ENCODE measurements around the gene CRYBG1.

The CRYBG1 gene

GRCh38 chr6:106426250-106426970 is 65.9 kb downstream of the CRYBG1 start:
- H3K4me1 Mint-ChIP-seq (ENCODE audit: low read depth): no peaks in the 10 kb centered on the region
- H3K27ac Mint-ChIP-seq: no peak overlapping the region
- no peaks in the 10 kb centered on the region for H3K9me3 Mint-ChIP-seq (ENCODE audit: low read depth)
- no peak overlapping the region for H3K4me3 Mint-ChIP-seq
- H3K27me3 Mint-ChIP-seq: no peaks in the 10 kb centered on the region
- H3K36me3 Mint-ChIP-seq: no peaks in the 10 kb centered on the region

GRCh38 chr6:106430466-106430865 is 69.9 kb downstream of the CRYBG1 start:
- H3K27me3 Mint-ChIP-seq: no peaks in the 10 kb centered on the region
- H3K36me3 Mint-ChIP-seq: no peaks in the 10 kb centered on the region
- no peak overlapping the region for H3K27ac Mint-ChIP-seq
- no peak overlapping the region for H3K4me3 Mint-ChIP-seq
- no peaks in the 10 kb centered on the region for H3K9me3 Mint-ChIP-seq (ENCODE audit: low read depth)
- H3K4me1 Mint-ChIP-seq (ENCODE audit: low read depth): no peaks in the 10 kb centered on the region

GRCh38 chr6:106431405-106431804 is 70.9 kb downstream of the CRYBG1 start:
- no peaks in the 10 kb centered on the region for H3K4me1 Mint-ChIP-seq (ENCODE audit: low read depth)
- no peak overlapping the region for H3K4me3 Mint-ChIP-seq
- no peak overlapping the region for H3K27ac Mint-ChIP-seq
- no peaks in the 10 kb centered on the region for H3K36me3 Mint-ChIP-seq
- H3K27me3 Mint-ChIP-seq: no peaks in the 10 kb centered on the region
- no peaks in the 10 kb centered on the region for H3K9me3 Mint-ChIP-seq (ENCODE audit: low read depth)

GRCh38 chr6:106431972-106432371 is 71.5 kb downstream of the CRYBG1 start:
- H3K9me3 Mint-ChIP-seq (ENCODE audit: low read depth): no peaks in the 10 kb centered on the region
- H3K4me3 Mint-ChIP-seq: no peak overlapping the region
- no peaks in the 10 kb centered on the region for H3K27me3 Mint-ChIP-seq
- no peaks in the 10 kb centered on the region for H3K36me3 Mint-ChIP-seq
- H3K4me1 Mint-ChIP-seq (ENCODE audit: low read depth): no peaks in the 10 kb centered on the region
- no peak overlapping the region for H3K27ac Mint-ChIP-seq

- Mint-ChIP-seq H3K36me3 (no peaks in the 10 kb centered on the region), H3K4me3 (no peak overlapping the region), H3K27ac (no peak overlapping the region), H3K4me1 (ENCODE audit: low read depth) (no peaks in the 10 kb centered on the region), H3K27me3 (peaks cover 10% of the 10 kb centered on the region), H3K9me3 (ENCODE audit: low read depth) (no peaks in the 10 kb centered on the region)
Observed at GRCh38 chr6:106434530-106434929, 74.0 kb downstream of the CRYBG1 start.

- Mint-ChIP-seq H3K36me3 (no peaks in the 10 kb centered on the region), H3K9me3 (ENCODE audit: low read depth) (no peaks in the 10 kb centered on the region), H3K27ac (no peak overlapping the region), H3K4me1 (ENCODE audit: low read depth) (no peaks in the 10 kb centered on the region), H3K27me3 (peaks cover 14% of the 10 kb centered on the region), H3K4me3 (no peak overlapping the region)
Observed at GRCh38 chr6:106439459-106439858, 78.9 kb downstream of the CRYBG1 start.

- Mint-ChIP-seq H3K27ac (no peak overlapping the region), H3K4me1 (ENCODE audit: low read depth) (no peaks in the 10 kb centered on the region), H3K27me3 (peaks cover 14% of the 10 kb centered on the region), H3K36me3 (no peaks in the 10 kb centered on the region), H3K9me3 (ENCODE audit: low read depth) (no peaks in the 10 kb centered on the region), H3K4me3 (no peak overlapping the region)
Observed at GRCh38 chr6:106440546-106440945, 80.0 kb downstream of the CRYBG1 start.

GRCh38 chr6:106442395-106442794 is 81.9 kb downstream of the CRYBG1 start:
- Mint-ChIP-seq H3K36me3 (no peaks in the 10 kb centered on the region), H3K27ac (no peak overlapping the region), H3K9me3 (ENCODE audit: low read depth) (no peaks in the 10 kb centered on the region), H3K4me3 (no peak overlapping the region), H3K4me1 (ENCODE audit: low read depth) (peaks cover 2% of the 10 kb centered on the region), H3K27me3 (peaks cover 13% of the 10 kb centered on the region)

- peaks cover 15% of the 10 kb centered on the region for H3K4me1 Mint-ChIP-seq (ENCODE audit: low read depth)
- H3K4me3 Mint-ChIP-seq: no peak overlapping the region
- no peaks in the 10 kb centered on the region for H3K36me3 Mint-ChIP-seq
- no peaks in the 10 kb centered on the region for H3K9me3 Mint-ChIP-seq (ENCODE audit: low read depth)
- no peak overlapping the region for H3K27ac Mint-ChIP-seq
- H3K27me3 Mint-ChIP-seq: peaks cover 5% of the 10 kb centered on the region
Observed at GRCh38 chr6:106444777-106445507, 84.4 kb downstream of the CRYBG1 start.

- H3K27ac Mint-ChIP-seq: no peak overlapping the region
- H3K36me3 Mint-ChIP-seq: no peaks in the 10 kb centered on the region
- H3K4me1 Mint-ChIP-seq (ENCODE audit: low read depth): peaks cover 15% of the 10 kb centered on the region
- H3K9me3 Mint-ChIP-seq (ENCODE audit: low read depth): no peaks in the 10 kb centered on the region
- no peak overlapping the region for H3K4me3 Mint-ChIP-seq
- peaks cover 5% of the 10 kb centered on the region for H3K27me3 Mint-ChIP-seq
Observed at GRCh38 chr6:106445508-106445878, 85.0 kb downstream of the CRYBG1 start.

GRCh38 chr6:106446287-106446885 is 85.9 kb downstream of the CRYBG1 start:
- H3K9me3 Mint-ChIP-seq (ENCODE audit: low read depth): no peaks in the 10 kb centered on the region

GRCh38 chr6:106446983-106447382 is 86.5 kb downstream of the CRYBG1 start:
- no peaks in the 10 kb centered on the region for H3K9me3 Mint-ChIP-seq (ENCODE audit: low read depth)
- H3K27me3 Mint-ChIP-seq: no peaks in the 10 kb centered on the region
- no peak overlapping the region for H3K27ac Mint-ChIP-seq
- no peaks in the 10 kb centered on the region for H3K36me3 Mint-ChIP-seq
- peaks cover 15% of the 10 kb centered on the region for H3K4me1 Mint-ChIP-seq (ENCODE audit: low read depth)
- H3K4me3 Mint-ChIP-seq: no peak overlapping the region

More at GRCh38 chr6:106446287-106446885, 85.9 kb downstream of the CRYBG1 start:
- Mint-ChIP-seq H3K4me3 (no peak overlapping the region), H3K27me3 (no peaks in the 10 kb centered on the region), H3K4me1 (ENCODE audit: low read depth) (peaks cover 15% of the 10 kb centered on the region), H3K27ac (no peak overlapping the region), H3K36me3 (no peaks in the 10 kb centered on the region)

GRCh38 chr6:106448000-106448426 is 87.5 kb downstream of the CRYBG1 start:
- no peak overlapping the region for H3K4me3 Mint-ChIP-seq

GRCh38 chr6:106450653-106451052 is 90.1 kb downstream of the CRYBG1 start:
- no peak overlapping the region for H3K27ac Mint-ChIP-seq
- peaks cover 15% of the 10 kb centered on the region for H3K4me1 Mint-ChIP-seq (ENCODE audit: low read depth)
- no peaks in the 10 kb centered on the region for H3K27me3 Mint-ChIP-seq
- no peak overlapping the region for H3K4me3 Mint-ChIP-seq
- H3K9me3 Mint-ChIP-seq (ENCODE audit: low read depth): no peaks in the 10 kb centered on the region
- no peaks in the 10 kb centered on the region for H3K36me3 Mint-ChIP-seq

More at GRCh38 chr6:106448000-106448426, 87.5 kb downstream of the CRYBG1 start:
- H3K36me3 Mint-ChIP-seq: no peaks in the 10 kb centered on the region
- no peaks in the 10 kb centered on the region for H3K27me3 Mint-ChIP-seq
- H3K27ac Mint-ChIP-seq: peak overlapping the region; percentile 82
- no peaks in the 10 kb centered on the region for H3K9me3 Mint-ChIP-seq (ENCODE audit: low read depth)
- H3K4me1 Mint-ChIP-seq (ENCODE audit: low read depth): peaks cover 15% of the 10 kb centered on the region

- Mint-ChIP-seq H3K27ac (no peak overlapping the region), H3K9me3 (ENCODE audit: low read depth) (no peaks in the 10 kb centered on the region), H3K4me1 (ENCODE audit: low read depth) (peaks cover 13% of the 10 kb centered on the region), H3K4me3 (no peak overlapping the region), H3K27me3 (no peaks in the 10 kb centered on the region), H3K36me3 (no peaks in the 10 kb centered on the region)
Observed at GRCh38 chr6:106451439-106451838, 90.9 kb downstream of the CRYBG1 start.

Data from activated naive CD8-positive, alpha-beta T cell (primary cell).